Measurements from ENCODE around the gene TLE3. TPM values are rescaled to one million over a fixed set of nuclear protein-coding genes. Genes with fewer than 3 reads are reported as not detected.

The TLE3 gene
- total and polyA plus RNA-seq, 2 of the 13 experiments (the other 11 are each of a cell fraction or from before 2014, with no cell fraction given) = 11.9 to 13.8 TPM

- TF ChIP-seq TOE1 (CRISPR knock-in tag; IDR thresholded peaks at IDR 0.05) (no peak), MIXL1 (CRISPR knock-in tag; IDR thresholded peaks at IDR 0.05) (0 out of 2 replicates have a peak, but pooled peaks have one; percentile 55), KIAA2018 (CRISPR knock-in tag; IDR thresholded peaks at IDR 0.05; ENCODE audit: borderline replicate concordance) (peak; percentile 99), RBM22 (optimal IDR thresholded peaks at IDR 0.05; ENCODE audit: low read length) (no peak), NR2F1 (CRISPR knock-in tag; IDR thresholded peaks at IDR 0.05) (no peak), MEIS2 (CRISPR knock-in tag; IDR thresholded peaks at IDR 0.05) (peak; percentile 36; the same call in 1 of the 2 replicates), ZNF446 (CRISPR knock-in tag; IDR thresholded peaks at IDR 0.05) (no peak), SMAD1 (CRISPR knock-in tag; IDR thresholded peaks at IDR 0.05; ENCODE audit: borderline replicate concordance, low read depth) (peak; percentile 30; the same call in 1 of the 2 replicates), SOX5 (CRISPR knock-in tag; IDR thresholded peaks at IDR 0.05; ENCODE audit: borderline replicate concordance) (peak; percentile 63; the same call in 1 of the 2 replicates), ZNF691 (CRISPR knock-in tag; IDR thresholded peaks at IDR 0.05; ENCODE audit: borderline replicate concordance, low read depth) (peak; percentile 35; the same call in 1 of the 2 replicates), GATAD2A (CRISPR knock-in tag; IDR thresholded peaks at IDR 0.05) (no peak), ZNF646 (CRISPR knock-in tag; IDR thresholded peaks at IDR 0.05) (peak; percentile 64; the same call in 1 of the 2 replicates), TAF1 (CRISPR knock-in tag; IDR thresholded peaks at IDR 0.05) (peak; percentile 75)
Measured at GRCh38 chr15:70097321-70098152, at the start of gene TLE3 (continued).
